ENCODE measurements around the gene PKD1.
"Not testable (repeated sequence)": the region's sequence is repeated elsewhere in the genome, so short reads cannot be mapped to it uniquely, and the experiment has no call there.

Gene PKD1

GRCh38 chr16:2122934-2123683 is 12.6 kb downstream of the PKD1 start:
- not testable (repeated sequence) for DNase-seq

GRCh38 chr16:2122429-2122828 is 13.3 kb downstream of the PKD1 start:
- DNase-seq = no peak

- no peak for DNase-seq
Measured at GRCh38 chr16:2121853-2122252, 13.8 kb downstream of the PKD1 start.

- peak; percentile 26 for DNase-seq
Measured at GRCh38 chr16:2121325-2121724, 14.4 kb downstream of the PKD1 start.

GRCh38 chr16:2117960-2118722 is 17.6 kb downstream of the PKD1 start:
- DNase-seq = not testable (repeated sequence)

DNA sequence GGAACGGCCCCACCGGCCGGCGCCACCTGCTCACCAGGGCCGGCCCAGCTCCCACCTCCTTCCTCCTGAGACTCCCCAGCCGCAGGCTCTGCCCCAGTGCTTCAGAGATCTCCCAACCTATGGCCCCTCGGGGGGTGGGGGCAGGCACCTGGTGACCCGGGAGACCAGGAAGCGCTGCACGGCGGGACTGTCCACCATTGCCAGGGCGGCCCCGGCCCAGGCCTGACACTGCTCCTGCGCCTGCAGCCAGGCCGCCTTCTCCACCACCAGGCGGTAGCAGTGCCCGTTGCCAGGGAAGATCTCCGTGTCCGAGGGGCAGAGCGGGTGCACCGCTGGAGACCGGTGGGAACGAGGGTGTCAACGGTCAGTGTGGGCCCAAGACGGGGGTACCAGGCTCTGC is 18.4 kb downstream of the PKD1 start:
- not testable (repeated sequence) for DNase-seq

DNA sequence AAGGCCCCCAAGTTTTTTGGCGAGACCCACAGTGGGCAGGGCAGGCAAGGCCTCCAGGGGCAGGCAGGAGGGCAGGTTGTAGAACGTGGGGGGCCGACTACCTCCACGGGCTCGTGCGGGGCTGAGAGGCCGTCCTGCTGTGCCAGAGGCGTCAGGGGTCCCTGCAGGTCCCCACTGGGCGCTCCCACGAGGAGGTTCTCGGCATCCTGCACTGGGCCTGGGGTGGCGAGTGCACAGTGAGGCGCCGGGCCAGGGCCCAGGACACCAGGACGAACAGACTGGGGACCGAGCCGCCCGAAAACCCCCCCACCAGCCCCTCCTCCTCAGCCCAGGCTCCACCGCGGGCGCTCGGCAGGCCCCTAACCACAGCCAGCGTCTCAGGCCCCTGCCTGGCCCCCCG is 19.3 kb downstream of the PKD1 start:
- DNase-seq = not testable (repeated sequence)

DNA sequence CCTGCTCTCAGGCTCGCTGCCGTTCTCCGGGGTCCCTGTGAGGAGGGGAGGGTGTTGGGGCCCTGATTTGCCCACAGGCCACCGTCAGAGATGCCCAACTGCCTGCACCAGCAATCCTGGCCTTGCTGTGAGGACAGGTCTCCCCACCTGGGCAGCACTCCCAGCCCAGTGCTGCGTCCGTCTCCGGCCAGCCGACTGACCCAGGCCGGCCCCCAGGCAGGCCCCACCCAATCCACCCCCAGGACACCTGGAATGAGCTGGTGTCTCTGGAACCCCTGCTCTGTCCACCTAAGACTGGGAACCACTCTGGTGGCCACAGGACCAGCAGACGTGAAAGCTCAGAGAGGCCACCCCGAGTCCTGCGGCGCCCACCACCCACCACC is 20.1 kb downstream of the PKD1 start:
- DNase-seq = no peak

GRCh38 chr16:2114885-2115590 is 20.7 kb downstream of the PKD1 start:
- DNase-seq = not testable (repeated sequence)

DNA sequence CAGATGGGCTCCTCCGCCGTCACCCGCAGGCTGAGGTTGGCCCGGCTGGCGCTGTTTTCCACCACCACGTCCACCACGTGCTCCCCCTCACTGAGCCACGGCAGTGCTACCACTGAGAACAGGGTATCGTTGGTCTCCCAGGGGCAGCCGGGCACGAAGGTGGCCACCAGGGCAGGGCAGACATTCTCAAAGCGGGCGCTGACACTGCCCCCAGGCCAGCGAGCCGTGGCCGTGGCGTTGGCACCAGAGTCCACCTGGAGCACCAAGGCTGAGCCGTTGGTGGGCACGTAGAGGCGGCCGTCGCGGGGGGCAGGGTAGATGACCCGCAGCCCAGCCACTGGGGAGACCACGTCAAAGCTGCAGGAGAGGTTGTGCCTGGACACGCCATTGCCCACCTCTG is 21.5 kb downstream of the PKD1 start:
- not testable (repeated sequence) for DNase-seq

GRCh38 chr16:2112539-2113106 is 23.1 kb downstream of the PKD1 start:
- not testable (repeated sequence) for DNase-seq

GRCh38 chr16:2111412-2112335 is 24.0 kb downstream of the PKD1 start:
- DNase-seq = not testable (repeated sequence)

- not testable (repeated sequence) for DNase-seq
Measured at GRCh38 chr16:2111009-2111353, 24.7 kb downstream of the PKD1 start.

- not testable (repeated sequence) for DNase-seq
Measured at GRCh38 chr16:2110332-2111008, 25.2 kb downstream of the PKD1 start.

DNA sequence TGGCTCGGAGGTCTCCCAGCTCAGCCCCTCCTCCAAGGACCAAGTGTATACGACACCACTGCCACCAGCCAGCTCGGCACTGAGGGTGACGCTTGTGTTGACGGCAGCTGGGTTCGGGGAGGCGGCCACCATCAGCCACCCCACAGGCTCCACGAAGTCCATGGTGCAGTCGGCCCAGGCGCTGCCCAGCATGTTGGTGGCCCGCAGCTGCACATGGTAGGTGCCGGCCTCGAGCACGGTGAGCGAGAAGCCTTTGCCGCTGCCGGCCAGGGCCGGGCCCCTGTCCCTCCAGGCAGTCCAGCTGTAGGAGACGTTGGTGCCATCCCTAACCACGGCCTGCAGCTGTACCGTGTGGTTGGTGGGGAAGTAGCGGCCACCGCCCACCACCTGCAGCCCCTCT is 25.8 kb downstream of the PKD1 start:
- not testable (repeated sequence) for DNase-seq

DNA sequence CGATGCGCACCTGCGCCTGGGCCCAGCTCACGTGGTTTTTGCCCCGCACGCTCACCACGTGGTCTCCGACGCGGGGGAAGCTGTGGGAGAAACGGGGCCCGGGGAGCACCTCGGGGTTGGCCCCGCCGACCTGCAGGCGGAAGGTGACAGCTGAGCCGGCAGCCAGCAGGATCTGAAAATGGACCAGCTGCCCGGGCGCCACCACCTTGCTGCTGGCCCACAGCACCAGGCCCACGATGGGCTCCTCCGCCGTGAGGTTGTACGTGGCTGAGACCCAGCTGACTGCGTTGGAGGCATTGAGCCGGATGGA is 26.5 kb downstream of the PKD1 start:
- DNase-seq = not testable (repeated sequence)

GRCh38 chr16:2108446-2109270 is 27.0 kb downstream of the PKD1 start:
- not testable (repeated sequence) for DNase-seq

DNA sequence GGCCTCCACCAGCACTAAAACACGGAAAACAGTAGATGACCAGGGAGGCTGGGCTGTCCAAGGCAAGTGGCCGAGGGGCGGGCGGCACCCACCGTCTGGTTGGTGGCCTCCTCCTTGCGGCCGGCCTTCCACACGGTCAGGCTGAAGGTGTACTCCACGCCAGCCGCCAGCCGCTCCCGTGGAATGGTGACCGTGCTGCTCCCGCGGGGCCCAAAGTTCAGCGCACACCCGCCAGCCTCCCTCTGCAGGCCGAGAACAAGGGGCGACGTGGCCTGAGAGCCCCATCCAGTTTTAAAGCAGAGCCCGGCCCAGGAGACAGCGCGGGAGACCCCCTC is 27.9 kb downstream of the PKD1 start:
- not testable (repeated sequence) for DNase-seq

DNA sequence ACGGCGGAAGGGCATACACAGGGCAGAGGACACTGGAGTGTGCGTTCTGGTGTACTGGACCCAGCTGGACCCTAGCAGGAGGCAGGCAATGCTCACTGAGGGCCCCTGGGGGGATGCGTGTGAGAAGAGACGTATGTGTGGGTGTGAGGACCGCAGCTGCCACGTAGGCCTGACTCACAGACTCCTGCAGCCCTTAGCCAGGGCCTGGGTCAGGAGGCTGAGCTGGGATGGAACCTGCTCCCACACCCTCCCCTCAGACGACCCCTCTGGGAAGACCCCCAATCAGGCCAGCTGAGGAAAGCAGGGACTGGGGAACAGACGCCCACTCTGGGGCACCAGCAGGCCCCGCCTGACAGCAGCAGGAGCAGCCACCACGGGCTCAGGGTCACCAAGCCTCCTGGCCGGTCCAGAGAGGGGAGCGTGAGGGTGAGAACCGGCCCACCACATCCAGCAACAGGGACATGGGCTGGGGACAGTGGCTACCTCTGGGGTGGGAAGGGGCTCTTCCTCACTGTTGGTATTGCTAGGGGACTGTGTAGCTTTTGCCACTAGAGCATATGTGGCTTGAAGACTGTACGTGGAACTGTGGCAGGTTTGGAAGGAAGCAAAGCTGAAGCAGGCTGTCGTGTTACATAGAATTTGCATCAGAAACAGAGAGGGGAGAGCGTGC is 28.4 kb downstream of the PKD1 start:
- DNase-seq = not testable (repeated sequence)

DNA sequence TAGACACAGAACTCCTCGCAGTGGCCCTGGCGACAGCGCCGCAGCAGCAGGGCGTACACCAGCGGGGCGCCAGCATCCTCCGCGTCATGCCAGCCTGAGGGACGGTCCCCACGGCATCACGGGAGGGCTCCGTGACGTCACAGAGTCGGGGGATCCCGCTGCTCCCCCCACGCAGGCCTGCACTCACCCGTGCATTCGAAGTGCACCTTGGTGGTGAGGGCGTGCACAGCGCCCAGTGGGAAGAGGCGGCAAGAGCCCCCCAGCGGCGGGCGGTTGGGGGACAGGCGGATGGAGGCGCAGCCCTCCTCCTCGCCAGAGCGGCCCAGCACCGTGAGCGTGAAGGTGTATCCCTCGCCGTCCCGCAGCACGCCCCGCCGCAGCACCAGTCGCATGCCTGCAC is 29.5 kb downstream of the PKD1 start:
- DNase-seq = not testable (repeated sequence)
